GM12878 (cell line): ENCODE measurements around the gene AP1M2. TPM values are rescaled to one million over a fixed set of nuclear protein-coding genes. Genes with fewer than 3 reads are reported as not detected.

Experiments
- ATAC-seq: fragments of 200-7000 bp; cut with Tn5 transposase; 3 replicates; pipeline ENCODE4 v1.9.1; 2020; ENCODE audit warnings: mild to moderate bottlenecking, moderate library complexity
- BruUV-seq: library from RNA; stranded (reverse); fragments of 400-500 nt; replicated peaks from 2 replicates; lab custom pipeline; 2021; lab: Mats Ljungman, UMichigan
- CTCF ChIA-PET: fragments of 300-600 bp; sonication (Branson Sonifier 250); formaldehyde crosslinking; extraction: SDS; loops from one replicate; lab custom pipeline; 2021; ENCODE audit warnings: inconsistent platforms; lab: Yijun Ruan, JAX
- POLR2A ChIA-PET: fragments of 350-600 bp; formaldehyde crosslinking; extraction: SDS; loops from one replicate; lab custom pipeline; 2021; ENCODE audit warnings: inconsistent platforms; lab: Charles Lee
- RAD21 ChIA-PET: fragments of 300-600 bp; sonication (Branson Sonifier 250); formaldehyde crosslinking; loops from one replicate; lab custom pipeline; 2023; ENCODE audit warnings: antibody characterized with exemption; ENCODE audit not compliant: unreplicated experiment; lab: Charles Lee
- SMC1A ChIA-PET: fragments of 300-600 bp; sonication (Branson Sonifier 250); formaldehyde crosslinking; loops from one replicate; lab custom pipeline; 2023; ENCODE audit not compliant: unreplicated experiment, uncharacterized antibody; lab: Charles Lee
- DNase-seq: peaks from one replicate; pipeline ENCODE4 v3.0.0-alpha.2; 2011; ENCODE audit warnings: low read depth, low spot score
- FAIRE-seq: peaks from 3 replicates; lab custom pipeline; 2011; peaks lifted over from hg19 to GRCh38; lab: Jason Lieb, UNC
- H2AFZ ChIP-seq: 2 replicates; pipeline ENCODE4 v1.6.0; 2011; ENCODE audit warnings: low read depth, low read length, control low read depth; ENCODE audit not compliant: control insufficient read depth
- H3K27ac ChIP-seq: 2 replicates; pipeline ENCODE4 v1.5.1; 2011; ENCODE audit warnings: control low read depth; ENCODE audit not compliant: control insufficient read depth, insufficient read depth
- H3K27me3 ChIP-seq, 2 experiments: replicated peaks in 1 of 2; 2 replicates each; pipeline versions ENCODE4 v1.6.0 to v1.6.1; 2011; ENCODE audit warnings: low read length in 1 of 2; ENCODE audit not compliant: control insufficient read depth in 2 of 2, insufficient read depth in 2 of 2
- H3K36me3 ChIP-seq, 2 experiments: 2 replicates each; pipeline ENCODE4 v1.5.1; 2011; ENCODE audit warnings: low read length in 1 of 2; ENCODE audit not compliant: control insufficient read depth in 2 of 2, insufficient read depth in 2 of 2
- H3K4me1 ChIP-seq: 2 replicates; pipeline ENCODE4 v1.6.1; 2011; ENCODE audit warnings: mild to moderate bottlenecking, low read length, moderate library complexity, mixed read lengths; ENCODE audit not compliant: control insufficient read depth, insufficient read depth
- H3K4me2 ChIP-seq: 2 replicates; pipeline ENCODE4 v1.6.0; 2011; ENCODE audit warnings: control low read depth; ENCODE audit not compliant: control insufficient read depth, insufficient read depth
- H3K4me3 ChIP-seq: fragments of 200-600 bp; sonication (generic); 2 replicates; pipeline ENCODE4 v1.5.1; 2016
- H3K79me2 ChIP-seq: 2 replicates; pipeline ENCODE4 v1.6.0; 2011; ENCODE audit warnings: low read length; ENCODE audit not compliant: control insufficient read depth, insufficient read depth
- H3K9ac ChIP-seq: 2 replicates; pipeline ENCODE4 v1.8.0; 2011; ENCODE audit warnings: low read length, control low read depth, mixed read lengths; ENCODE audit not compliant: control insufficient read depth, insufficient read depth
- H3K9me3 ChIP-seq: replicated peaks from 3 replicates; pipeline ENCODE4 v1.5.1; 2011; ENCODE audit warnings: mild to moderate bottlenecking, low read length; ENCODE audit not compliant: control insufficient read depth, insufficient read depth
- H4K20me1 ChIP-seq: 2 replicates; pipeline ENCODE4 v1.6.0; 2011; ENCODE audit not compliant: control insufficient read depth, insufficient read depth
- BMI1 ChIP-seq: fragments of 450-650 bp; IDR thresholded peaks from 2 replicates; pipeline ENCODE4 v1.6.1; 2016; ENCODE audit warnings: mild to moderate bottlenecking, moderate library complexity, borderline replicate concordance
- GABPA ChIP-seq: IDR thresholded peaks from 2 replicates; pipeline ENCODE4 v1.6.1; 2014; ENCODE audit warnings: antibody characterized with exemption, low read depth, mild to moderate bottlenecking, inconsistent platforms
- HCFC1 ChIP-seq: fragments of 150-350 bp; IDR thresholded peaks from 2 replicates; pipeline ENCODE4 v1.6.1; 2014; ENCODE audit warnings: low read length
- HDAC6 ChIP-seq: fragments of 200-600 bp; sonication (generic); IDR thresholded peaks from one replicate; pipeline ENCODE4 v1.8.0; 2017; ENCODE audit warnings: antibody characterized with exemption; ENCODE audit not compliant: unreplicated experiment
- LARP7 ChIP-seq: fragments of 450-650 bp; IDR thresholded peaks from 2 replicates; pipeline ENCODE4 v1.6.1; 2017; ENCODE audit warnings: mild to moderate bottlenecking
- MYB ChIP-seq: fragments of 150-350 bp; IDR thresholded peaks from 2 replicates; pipeline ENCODE4 v1.6.1; 2014; ENCODE audit warnings: mild to moderate bottlenecking, low read depth, low read length, borderline replicate concordance
- NFIC ChIP-seq: IDR thresholded peaks from 2 replicates; pipeline ENCODE4 v1.6.1; 2012; ENCODE audit warnings: low read depth, mild to moderate bottlenecking, inconsistent platforms, low read length, moderate library complexity
- NFXL1 ChIP-seq: fragments of 450-650 bp; IDR thresholded peaks from 2 replicates; pipeline ENCODE4 v1.6.1; 2017; ENCODE audit warnings: antibody characterized with exemption, mild to moderate bottlenecking, borderline replicate concordance
- PAX8 ChIP-seq: fragments of 450-650 bp; IDR thresholded peaks from 2 replicates; pipeline ENCODE4 v1.6.1; 2017; ENCODE audit warnings: mild to moderate bottlenecking, moderate library complexity
- POLR2AphosphoS5 ChIP-seq: IDR thresholded peaks from 2 replicates; pipeline ENCODE4 v1.6.1; 2011; ENCODE audit warnings: mild to moderate bottlenecking, low read length, inconsistent platforms
- RUNX3 ChIP-seq: IDR thresholded peaks from 2 replicates; pipeline ENCODE4 v1.6.1; 2012; ENCODE audit warnings: low read length, inconsistent platforms
- YY1 ChIP-seq: IDR thresholded peaks from 2 replicates; pipeline ENCODE4 v1.6.1; 2011; ENCODE audit warnings: low read depth, mild to moderate bottlenecking, low read length
- ZBTB33 ChIP-seq: fragments of 450-650 bp; IDR thresholded peaks from 2 replicates; pipeline ENCODE4 v1.6.1; 2017; ENCODE audit warnings: mild to moderate bottlenecking
- WGBS: methylation state at CpG from one replicate; pipeline ENCODE4 v1.1.6; 2016; ENCODE audit warnings: low lambda C conversion rate; ENCODE audit not compliant: insufficient replicate concordance, insufficient coverage; ENCODE audit errors: missing lambda C conversion rate; 5-methylcytosine and 5-hydroxymethylcytosine counted together
- in situ Hi-C: fragments of 300-500 bp; cut with MboI; formaldehyde crosslinking; loops from 9 replicates; pipeline ENCODE4 v1.14.3; 2018; ENCODE audit warnings: mixed read lengths
- intact Hi-C: fragments of 100-400 bp; cut with micrococcal nuclease; formaldehyde crosslinking; loops from one replicate; pipeline ENCODE4 v1.14.2; 2022; ENCODE audit not compliant: unreplicated experiment
- polyA plus RNA-seq, 11 experiments: library from polyadenylated mRNA; depleted of rRNA in 4 of 11; unstranded in 6 of 11; stranded (reverse) in 5 of 11; fragments of >200 nt; fragmentation: Nextera tagmentation in 4 of 11; fragmentation: Illumina TruSeq in 1 of 11; extraction: Ambion mirVana in 4 of 11; extraction: Trizol in 1 of 11; gene quantifications; 1 replicate in 1 of 11; 2 replicates in 10 of 11; pipeline versions ENCODE4 v1.2.1 to v1.2.3, GENCODE V29; 2011 to 2016; ENCODE audit warnings: inconsistent platforms in 2 of 11, missing spikeins in 2 of 11, low read depth in 1 of 11
- total RNA-seq, 4 experiments: library from RNA; depleted of rRNA in 3 of 4; stranded (reverse); fragments of >200 nt in 3 of 4; fragmentation: Illumina TruSeq in 1 of 4; extraction: Trizol in 1 of 4; gene quantifications; 2 replicates each; pipeline versions ENCODE4 v1.2.1 to v1.2.3, GENCODE V29; 2013 to 2021

The AP1M2 gene
- total and polyA plus RNA-seq, 10 of the 15 experiments (the other 5 are each of a cell fraction or from before 2014, with no cell fraction given) = 0.72 TPM; not detected in 9

GRCh38 chr19:10617409-10618121 lies 30.5 kb upstream of the AP1M2 start:
- Histone ChIP-seq H3K79me2 (no peaks in the 10 kb centered on the region; the same call in 1 of the 2 replicates), H3K4me3 (no peak overlapping the region), H3K27ac (no peak overlapping the region), H3K4me2 (no peak overlapping the region), H3K36me3 (peaks cover 0 to 2% of the 10 kb centered on the region in 2 experiments; a peak in 2 of 4 replicates), H3K27me3 (no peaks in the 10 kb centered on the region), H3K4me1 (no peaks in the 10 kb centered on the region), H3K9ac (no peak overlapping the region), H4K20me1 (no peaks in the 10 kb centered on the region), H2AFZ (no peak overlapping the region), H3K9me3 (no peaks in the 10 kb centered on the region)
- CTCF ChIA-PET = interaction anchor here (1.0 to 1.8 kb wide), 4 partner anchors 27 to 82 kb away, joined by 3 to 7 read pairs (median 4); no protein-coding TSS in a partner anchor
- RAD21 ChIA-PET = no interaction called here
- SMC1A ChIA-PET = interaction anchor here (1.4 kb wide), 1 partner anchor 24 kb away, joined by 4 read pairs; no protein-coding TSS in a partner anchor
- FAIRE-seq = no peak
- no peak for DNase-seq
- intact Hi-C loops (no loop called here), in situ Hi-C loops (no loop called here)
- TF ChIP-seq ZBTB33 (no peak), HDAC6 (no peak), NFXL1 (no peak), BMI1 (no peak), HCFC1 (no peak), MYB (no peak), PAX8 (no peak), RUNX3 (no peak), NFIC (no peak), GABPA (no peak), POLR2AphosphoS5 (no peak), LARP7 (no peak), YY1 (no peak)
- BruUV-seq = no TSS peak
- POLR2A ChIA-PET = interaction anchor here (1.2 kb wide), 2 partner anchors 12 to 25 kb away, joined by 3 to 4 read pairs; no protein-coding TSS in a partner anchor
- no peak for ATAC-seq
- 91% methylated on average over 15 of the region's 15 CpGs for WGBS
